CD4-positive, alpha-beta T cell treated with Interleukin-15 for 4 hours (primary cell): Measurements from ENCODE around the gene CCDC159.
"Not testable (repeated sequence)": the region's sequence is repeated elsewhere in the genome, so short reads cannot be mapped to it uniquely, and the experiment has no call there.

Experiments used
- DNase-seq: peaks from one replicate; pipeline ENCODE4 v3.0.0-alpha.2; 2020; ENCODE audit warnings: low spot score

CCDC159 gene

GRCh38 chr19:11338121-11338520 lies 8.2 kb upstream of the CCDC159 start:
- no peak for DNase-seq

GRCh38 chr19:11338569-11339253 lies 7.6 kb upstream of the CCDC159 start:
- no peak for DNase-seq

DNA sequence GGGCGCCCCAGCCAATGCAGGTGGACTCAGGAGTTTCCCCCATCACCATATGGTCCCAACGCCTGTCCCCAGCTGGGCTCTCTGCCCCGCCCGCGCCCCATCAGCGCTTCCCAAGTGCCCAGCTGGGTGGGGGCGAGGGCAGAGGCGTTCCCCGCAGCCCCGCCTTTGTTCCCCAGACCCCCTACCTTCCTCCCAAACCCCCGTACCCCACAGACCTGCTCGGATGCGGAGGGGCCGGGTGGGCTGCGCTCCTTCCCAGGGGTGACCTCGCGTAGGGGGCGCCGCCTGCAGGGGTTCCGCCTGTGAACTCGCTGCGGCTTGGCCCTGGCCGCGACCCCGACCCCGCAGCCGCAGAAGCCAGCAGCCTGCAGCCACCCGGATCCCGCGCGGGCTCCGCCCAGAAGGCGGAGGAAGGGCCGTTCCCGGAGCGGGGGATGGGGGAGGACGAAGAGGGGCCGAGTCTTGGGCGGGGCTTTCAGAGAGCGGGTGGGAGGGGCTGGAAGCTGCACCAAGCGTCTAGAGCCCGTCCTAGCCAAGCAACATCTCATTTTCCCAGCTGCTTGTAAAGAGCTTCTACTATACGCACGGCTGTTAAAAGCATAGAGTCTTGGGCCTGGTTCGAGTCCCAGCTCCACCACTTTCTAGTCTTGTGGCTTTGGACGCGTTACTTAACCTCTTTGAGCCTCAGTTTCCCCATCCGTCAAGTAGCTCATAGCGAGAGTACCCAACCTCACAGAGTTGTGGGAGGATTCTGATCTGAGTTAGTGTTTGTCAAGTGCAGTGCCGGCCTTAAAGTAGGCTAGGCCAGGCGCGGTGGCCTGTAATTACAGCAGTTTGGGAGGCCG lies 6.8 kb upstream of the CCDC159 start, which contains the start of gene RAB3D:
RAB3D (minus strand) TSS at position 404 of the 845 bp plus-strand sequence. CDS start 2,258 bp downstream, outside the sequence.
- peak; percentile 75 for DNase-seq

DNA sequence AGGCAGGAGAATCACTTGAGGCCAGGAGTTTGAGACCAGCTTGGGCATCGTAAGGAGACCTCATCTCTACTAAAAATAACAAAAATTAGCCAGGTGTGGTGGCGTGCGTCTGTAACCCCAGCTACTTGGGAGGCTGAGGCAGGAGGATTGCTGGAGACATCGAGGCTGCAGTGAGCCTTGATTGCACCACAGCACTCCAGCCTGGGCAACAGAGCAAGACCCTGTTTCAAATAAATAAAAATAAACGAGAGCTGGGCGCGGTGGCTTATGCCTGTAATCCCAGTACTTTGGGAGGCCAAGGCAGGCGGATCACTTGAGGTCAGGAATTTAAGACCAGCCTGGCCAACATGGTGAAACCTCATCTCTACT lies 6.2 kb upstream of the CCDC159 start:
- not testable (repeated sequence) for DNase-seq

GRCh38 chr19:11342429-11342828 lies 3.9 kb upstream of the CCDC159 start:
- no peak for DNase-seq

GRCh38 chr19:11345122-11345803 lies 1.1 kb upstream of the CCDC159 start:
- no peak for DNase-seq

DNA sequence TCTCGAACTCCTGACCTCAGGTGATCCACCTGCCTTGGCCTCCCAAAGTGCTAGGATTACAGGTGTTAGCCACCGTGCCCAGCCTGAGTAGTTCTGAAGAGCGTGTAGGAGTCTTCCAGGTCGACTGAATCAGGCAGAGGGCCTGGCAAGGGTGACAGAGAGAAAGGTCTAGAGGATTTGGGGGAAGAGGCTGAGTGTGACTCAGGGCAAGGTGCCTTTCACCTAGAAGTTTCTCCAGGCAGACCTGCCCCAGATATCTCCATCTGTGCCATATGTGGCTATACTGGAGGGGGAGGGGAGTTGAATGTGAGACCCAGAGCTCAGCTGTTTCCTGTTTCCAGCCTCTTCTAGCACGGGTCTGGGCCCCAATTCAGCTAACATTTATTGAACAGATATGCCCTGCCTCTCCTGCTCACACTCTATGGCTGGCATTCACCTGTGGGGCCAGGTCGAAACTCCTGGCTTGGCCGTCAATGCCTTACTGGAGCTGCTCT lies 1.3 kb downstream of the CCDC159 start:
- no peak for DNase-seq

- no peak for DNase-seq
Measured at GRCh38 chr19:11349171-11349570, 2.9 kb downstream of the CCDC159 start.

- DNase-seq: not testable (repeated sequence)
Measured at GRCh38 chr19:11354102-11354501, 7.8 kb downstream of the CCDC159 start.

- DNase-seq: peak; percentile 81
Measured at GRCh38 chr19:11355160-11356073, 9.1 kb downstream of the CCDC159 start, which contains the start of gene PLPPR2. TSS of gene PLPPR2 (plus strand) at chr19:11355432. CDS start at chr19:11357674, 2,242 bp downstream.

GRCh38 chr19:11356074-11356397 lies 9.7 kb downstream of the CCDC159 start:
- no peak for DNase-seq

GRCh38 chr19:11356676-11357550 lies 10.6 kb downstream of the CCDC159 start:
- no peak for DNase-seq

DNA sequence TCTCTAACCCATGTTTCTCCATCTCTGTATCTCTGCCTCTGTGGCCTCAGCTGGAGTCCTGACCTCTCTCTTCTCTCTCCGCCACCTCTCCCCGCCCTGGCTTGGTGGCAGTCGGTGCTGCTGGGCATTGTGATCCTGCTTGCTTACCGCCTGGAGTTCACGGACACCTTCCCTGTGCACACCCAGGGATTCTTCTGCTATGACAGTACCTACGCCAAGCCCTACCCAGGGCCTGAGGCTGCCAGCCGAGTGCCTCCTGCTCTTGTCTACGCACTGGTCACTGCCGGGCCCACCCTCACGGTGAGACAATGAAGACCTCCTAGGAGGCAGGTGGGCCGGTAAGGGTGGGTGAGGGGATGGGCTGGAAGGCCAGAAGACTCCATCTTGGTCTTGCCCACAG lies 13.1 kb downstream of the CCDC159 start:
- DNase-seq: no peak

GRCh38 chr19:11361037-11361770 lies 14.9 kb downstream of the CCDC159 start:
- DNase-seq: no peak

DNA sequence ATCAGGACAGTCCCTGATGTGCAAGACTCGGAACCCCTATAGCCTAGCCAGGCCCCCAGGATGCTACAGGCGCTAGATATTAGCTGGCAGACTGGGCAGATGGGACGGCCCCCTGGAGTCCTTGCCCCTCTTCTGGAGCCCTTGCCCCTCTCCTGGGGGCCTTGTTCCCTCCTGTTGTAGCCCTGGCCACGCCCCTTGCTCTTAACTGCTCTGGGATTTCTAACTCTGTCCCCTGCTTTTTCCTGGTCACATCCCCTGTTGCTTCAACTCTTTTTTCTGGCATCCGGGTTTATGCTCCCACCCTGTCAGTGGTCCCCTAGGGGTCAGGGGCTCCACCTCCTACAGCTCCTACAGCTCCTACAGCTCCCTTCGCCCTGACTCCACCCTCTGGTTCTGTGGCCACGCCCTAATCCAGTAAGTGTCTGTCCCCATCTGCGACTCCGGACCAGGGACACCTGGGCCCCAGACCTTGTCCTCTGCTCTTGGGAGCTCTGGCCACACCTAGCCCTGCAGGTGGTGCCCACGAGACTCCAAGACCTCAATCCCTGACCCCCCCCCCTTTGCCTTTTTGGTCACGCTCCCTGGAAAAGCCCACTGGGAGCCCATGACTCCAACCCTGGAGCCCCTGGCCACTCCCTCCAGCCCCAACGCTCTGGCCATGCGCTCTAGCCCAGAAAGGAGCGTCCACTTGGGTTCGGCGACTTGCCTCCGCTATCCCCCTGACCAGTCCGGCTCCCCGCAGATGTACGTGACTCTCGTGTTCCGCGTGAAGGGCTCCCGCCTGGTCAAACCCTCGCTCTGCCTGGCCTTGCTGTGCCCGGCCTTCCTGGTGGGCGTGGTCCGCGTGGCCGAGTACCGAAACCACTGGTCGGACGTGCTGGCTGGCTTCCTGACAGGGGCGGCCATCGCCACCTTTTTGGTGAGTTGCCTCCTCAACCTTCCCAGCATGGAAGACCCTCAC lies 15.7 kb downstream of the CCDC159 start:
- no peak for DNase-seq

DNA sequence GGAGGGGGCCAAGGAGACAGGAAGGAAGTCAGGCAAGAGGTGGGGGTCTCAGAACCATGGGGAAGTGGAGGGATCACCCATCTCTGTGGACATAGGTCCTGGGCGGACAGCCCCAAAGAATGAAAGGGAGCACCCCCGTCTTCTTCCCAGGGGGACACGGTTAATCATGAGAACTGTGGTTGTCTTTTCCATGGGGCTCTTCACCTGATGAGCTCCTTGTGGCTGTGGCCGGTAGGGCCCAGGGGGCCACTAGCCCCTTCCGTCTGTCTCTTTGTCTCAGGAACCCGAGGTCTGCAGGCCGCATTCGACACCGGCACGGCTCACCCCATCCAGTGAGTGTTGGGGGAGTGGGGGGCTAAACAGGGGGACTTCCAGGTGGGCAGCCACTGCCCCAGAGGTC lies 17.6 kb downstream of the CCDC159 start:
- DNase-seq: no peak

GRCh38 chr19:11364296-11364904 lies 18.1 kb downstream of the CCDC159 start:
- no peak for DNase-seq

- no peak for DNase-seq
Measured at GRCh38 chr19:11364935-11365334, 18.6 kb downstream of the CCDC159 start.
